Fibroblast of lung (primary cell): ENCODE measurements around the gene CROCC.

ENCODE experiments used
- EZH2 ChIP-seq: IDR thresholded peaks from 2 replicates; pipeline ENCODE4 v1.5.1; 2012; ENCODE audit warnings: low read length, control low read depth, mild to moderate bottlenecking; ENCODE audit errors: missing control alignments
- TF ChIP-seq, protein P1 (sequence below), 2 donors: IDR thresholded peaks in 1 of 2; conservative IDR thresholded peaks in 1 of 2; 1 replicate in 1 of 2; 2 replicates in 1 of 2; pipeline ENCODE4 v1.5.1; 2011 to 2012; ENCODE audit warnings: low read length in 2 of 2, control low read depth in 1 of 2, inconsistent platforms in 1 of 2, low read depth in 1 of 2, mild to moderate bottlenecking in 1 of 2

GRCh38 chr1:16903458-16903796 is 18.3 kb upstream of the CROCC start:
- TF ChIP-seq EZH2, result no peak
- TF ChIP-seq, protein P1, sequence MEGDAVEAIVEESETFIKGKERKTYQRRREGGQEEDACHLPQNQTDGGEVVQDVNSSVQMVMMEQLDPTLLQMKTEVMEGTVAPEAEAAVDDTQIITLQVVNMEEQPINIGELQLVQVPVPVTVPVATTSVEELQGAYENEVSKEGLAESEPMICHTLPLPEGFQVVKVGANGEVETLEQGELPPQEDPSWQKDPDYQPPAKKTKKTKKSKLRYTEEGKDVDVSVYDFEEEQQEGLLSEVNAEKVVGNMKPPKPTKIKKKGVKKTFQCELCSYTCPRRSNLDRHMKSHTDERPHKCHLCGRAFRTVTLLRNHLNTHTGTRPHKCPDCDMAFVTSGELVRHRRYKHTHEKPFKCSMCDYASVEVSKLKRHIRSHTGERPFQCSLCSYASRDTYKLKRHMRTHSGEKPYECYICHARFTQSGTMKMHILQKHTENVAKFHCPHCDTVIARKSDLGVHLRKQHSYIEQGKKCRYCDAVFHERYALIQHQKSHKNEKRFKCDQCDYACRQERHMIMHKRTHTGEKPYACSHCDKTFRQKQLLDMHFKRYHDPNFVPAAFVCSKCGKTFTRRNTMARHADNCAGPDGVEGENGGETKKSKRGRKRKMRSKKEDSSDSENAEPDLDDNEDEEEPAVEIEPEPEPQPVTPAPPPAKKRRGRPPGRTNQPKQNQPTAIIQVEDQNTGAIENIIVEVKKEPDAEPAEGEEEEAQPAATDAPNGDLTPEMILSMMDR (conservative IDR thresholded peaks at IDR 0.05 in 1 of 2, IDR thresholded peaks at IDR 0.05 in 1 of 2; ENCODE audit: low read depth in 1 of 2, low read length in 2 of 2), result no peak
